ENCODE data around the gene AQP6. TPM values are rescaled to one million over a fixed set of nuclear protein-coding genes. Genes with fewer than 3 reads are reported as not detected.

AQP6 gene
- total and polyA plus RNA-seq, 2 donors from 2014 or later, result 12.0 to 74.1 TPM

DNA sequence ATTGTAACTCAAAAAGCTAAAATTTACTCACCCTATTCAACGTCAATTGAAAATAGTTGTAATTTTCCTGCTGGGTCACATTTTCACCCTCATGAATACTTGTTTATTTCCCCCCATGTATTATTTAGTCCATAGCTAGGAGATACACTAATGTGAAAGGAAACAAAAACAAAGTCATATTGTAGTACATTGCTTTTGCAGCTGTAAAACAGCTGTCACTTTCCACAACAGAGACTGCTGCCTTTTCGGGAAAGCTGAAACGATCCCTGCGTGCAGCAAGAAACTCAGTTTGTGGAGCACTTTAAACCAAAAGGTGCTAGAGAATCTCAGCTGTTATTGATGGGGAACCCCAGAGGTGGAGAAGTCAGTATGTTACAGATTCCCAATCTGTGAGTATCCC lies 48.3 kb downstream of the AQP6 start:
- peak in 1 of 5 donors; percentile 77 for DNase-seq
- Histone ChIP-seq H3K4me3 (ENCODE audit: low read length in 3 of 3) (no peak overlapping the region), H3K4me1 (ENCODE audit: control insufficient read depth in 2 of 3, insufficient read depth in 2 of 3, low read depth in 1 of 3, low read length in 3 of 3) (peaks cover 0 to 8% (median 3%) of the 10 kb centered on the region in 3 donors), H3K9ac (ENCODE audit: low read length in 3 of 3) (no peak overlapping the region), H3K27ac (ENCODE audit: low read depth in 2 of 2, low read length in 2 of 2) (no peak overlapping the region), H3K36me3 (ENCODE audit: control insufficient read depth in 2 of 3, insufficient read depth in 3 of 3, low read length in 3 of 3) (no peaks in the 10 kb centered on the region), H3K27me3 (ENCODE audit: control insufficient read depth, insufficient read depth, low read length) (no peaks in the 10 kb centered on the region), H3K9me3 (ENCODE audit: control insufficient read depth in 2 of 3, insufficient read depth in 1 of 3, low read length in 3 of 3) (no peaks in the 10 kb centered on the region)
- no peak for FAIRE-seq
- TF ChIP-seq, protein P1, sequence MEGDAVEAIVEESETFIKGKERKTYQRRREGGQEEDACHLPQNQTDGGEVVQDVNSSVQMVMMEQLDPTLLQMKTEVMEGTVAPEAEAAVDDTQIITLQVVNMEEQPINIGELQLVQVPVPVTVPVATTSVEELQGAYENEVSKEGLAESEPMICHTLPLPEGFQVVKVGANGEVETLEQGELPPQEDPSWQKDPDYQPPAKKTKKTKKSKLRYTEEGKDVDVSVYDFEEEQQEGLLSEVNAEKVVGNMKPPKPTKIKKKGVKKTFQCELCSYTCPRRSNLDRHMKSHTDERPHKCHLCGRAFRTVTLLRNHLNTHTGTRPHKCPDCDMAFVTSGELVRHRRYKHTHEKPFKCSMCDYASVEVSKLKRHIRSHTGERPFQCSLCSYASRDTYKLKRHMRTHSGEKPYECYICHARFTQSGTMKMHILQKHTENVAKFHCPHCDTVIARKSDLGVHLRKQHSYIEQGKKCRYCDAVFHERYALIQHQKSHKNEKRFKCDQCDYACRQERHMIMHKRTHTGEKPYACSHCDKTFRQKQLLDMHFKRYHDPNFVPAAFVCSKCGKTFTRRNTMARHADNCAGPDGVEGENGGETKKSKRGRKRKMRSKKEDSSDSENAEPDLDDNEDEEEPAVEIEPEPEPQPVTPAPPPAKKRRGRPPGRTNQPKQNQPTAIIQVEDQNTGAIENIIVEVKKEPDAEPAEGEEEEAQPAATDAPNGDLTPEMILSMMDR (IDR thresholded peaks at IDR 0.05; ENCODE audit: borderline replicate concordance, extremely low read depth, insufficient read depth), result no peak
- intact Hi-C loops (cut with DNase I), result no loop called here

GRCh38 chr12:50022903-50023302 lies 50.2 kb downstream of the AQP6 start:
- no peak overlapping the region for H3K27ac ChIP-seq (ENCODE audit: low read depth in 2 of 2, low read length in 2 of 2)
- no peaks in the 10 kb centered on the region for H3K36me3 ChIP-seq (ENCODE audit: control insufficient read depth in 2 of 3, insufficient read depth in 3 of 3, low read length in 3 of 3)
- DNase-seq (no peak), FAIRE-seq (no peak)
- TF ChIP-seq, protein P1 (IDR thresholded peaks at IDR 0.05; ENCODE audit: borderline replicate concordance, extremely low read depth, insufficient read depth), result no peak
- no peaks in the 10 kb centered on the region for H3K4me1 ChIP-seq (ENCODE audit: control insufficient read depth in 2 of 3, insufficient read depth in 2 of 3, low read depth in 1 of 3, low read length in 3 of 3)
- H3K27me3 ChIP-seq (ENCODE audit: control insufficient read depth, insufficient read depth, low read length), result no peaks in the 10 kb centered on the region
- no peak overlapping the region for H3K9ac ChIP-seq (ENCODE audit: low read length in 3 of 3)
- H3K4me3 ChIP-seq (ENCODE audit: low read length in 3 of 3), result no peak overlapping the region
- intact Hi-C loops (cut with DNase I), result no loop called here
- no peaks in the 10 kb centered on the region for H3K9me3 ChIP-seq (ENCODE audit: control insufficient read depth in 2 of 3, insufficient read depth in 1 of 3, low read length in 3 of 3)

DNA sequence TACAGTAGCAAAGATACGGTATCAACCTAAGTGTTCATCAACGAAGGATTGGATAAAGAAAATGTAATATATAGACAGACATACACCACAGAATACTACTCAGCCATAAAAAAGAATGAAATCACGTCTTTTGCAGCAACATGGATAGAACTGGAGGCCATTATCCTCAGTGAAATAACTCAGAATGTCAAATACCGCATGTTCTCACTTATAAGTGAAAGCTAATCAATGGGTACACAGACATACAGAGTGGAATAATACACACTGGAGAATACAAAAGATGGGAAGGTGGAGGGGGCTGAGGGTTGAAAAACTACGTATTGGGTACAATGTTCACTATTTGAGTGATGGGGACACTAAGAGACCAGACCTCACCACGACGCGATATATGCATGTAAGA lies 51.5 kb downstream of the AQP6 start:
- intact Hi-C loops (cut with DNase I), result no loop called here
- no peak overlapping the region for H3K27ac ChIP-seq (ENCODE audit: low read depth in 2 of 2, low read length in 2 of 2)
- H3K27me3 ChIP-seq (ENCODE audit: control insufficient read depth, insufficient read depth, low read length), result no peaks in the 10 kb centered on the region
- TF ChIP-seq, protein P1 (IDR thresholded peaks at IDR 0.05; ENCODE audit: borderline replicate concordance, extremely low read depth, insufficient read depth), result no peak
- no peak for FAIRE-seq
- H3K9me3 ChIP-seq (ENCODE audit: control insufficient read depth in 2 of 3, insufficient read depth in 1 of 3, low read length in 3 of 3), result no peaks in the 10 kb centered on the region
- H3K36me3 ChIP-seq (ENCODE audit: control insufficient read depth in 2 of 3, insufficient read depth in 3 of 3, low read length in 3 of 3), result no peaks in the 10 kb centered on the region
- no peak for DNase-seq
- peak overlapping the region in 1 of 3 donors; percentile 79 for H3K9ac ChIP-seq (ENCODE audit: low read length in 3 of 3)
- peak overlapping the region in 1 of 3 donors; percentile 88 for H3K4me3 ChIP-seq (ENCODE audit: low read length in 3 of 3)
- H3K4me1 ChIP-seq (ENCODE audit: control insufficient read depth in 2 of 3, insufficient read depth in 2 of 3, low read depth in 1 of 3, low read length in 3 of 3), result no peaks in the 10 kb centered on the region

DNA sequence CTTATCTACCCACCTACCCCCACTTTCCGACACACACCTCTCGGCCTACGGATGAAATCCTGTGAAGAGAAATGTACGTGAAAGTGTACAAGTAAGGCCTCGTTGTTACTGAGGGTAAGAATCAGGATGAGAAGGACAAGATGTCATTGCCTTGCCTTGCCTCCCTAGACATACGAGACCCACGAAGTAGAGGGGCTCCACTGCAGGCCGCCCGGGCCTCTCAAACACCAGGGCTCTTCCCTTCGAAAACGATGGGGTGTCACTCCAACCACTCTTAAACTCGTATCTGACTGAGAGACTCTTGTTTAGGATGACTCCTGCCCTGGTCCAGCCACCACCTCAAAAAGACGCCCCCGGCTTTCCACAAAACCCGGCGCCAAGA lies 52.0 kb downstream of the AQP6 start:
- DNase-seq (peak in 2 of 5 donors; percentile 18 to 32), FAIRE-seq (no peak)
- Histone ChIP-seq H3K27ac (ENCODE audit: low read depth in 2 of 2, low read length in 2 of 2) (no peak overlapping the region), H3K4me1 (ENCODE audit: control insufficient read depth in 2 of 3, insufficient read depth in 2 of 3, low read depth in 1 of 3, low read length in 3 of 3) (no peaks in the 10 kb centered on the region), H3K4me3 (ENCODE audit: low read length in 3 of 3) (peak overlapping the region; percentile 74 to 88 (median 79)), H3K36me3 (ENCODE audit: control insufficient read depth in 2 of 3, insufficient read depth in 3 of 3, low read length in 3 of 3) (no peaks in the 10 kb centered on the region), H3K9me3 (ENCODE audit: control insufficient read depth in 2 of 3, insufficient read depth in 1 of 3, low read length in 3 of 3) (no peaks in the 10 kb centered on the region), H3K9ac (ENCODE audit: low read length in 3 of 3) (peak overlapping the region; percentile 8 to 79 (median 49)), H3K27me3 (ENCODE audit: control insufficient read depth, insufficient read depth, low read length) (no peaks in the 10 kb centered on the region)
- TF ChIP-seq, protein P1 (IDR thresholded peaks at IDR 0.05; ENCODE audit: borderline replicate concordance, extremely low read depth, insufficient read depth), result no peak
- intact Hi-C loops (cut with DNase I), result no loop called here

Data from kidney (tissue), 14 donors.